HG02588 (cell line): ENCODE data around the gene CACNB4.

Experiments used
- ATAC-seq: cut with Tn5 transposase; IDR thresholded peaks from one replicate; pipeline ENCODE4 v1.9.1; 2021; ENCODE audit warnings: mild to moderate bottlenecking, moderate library complexity; ENCODE audit not compliant: unreplicated experiment

The CACNB4 gene

DNA sequence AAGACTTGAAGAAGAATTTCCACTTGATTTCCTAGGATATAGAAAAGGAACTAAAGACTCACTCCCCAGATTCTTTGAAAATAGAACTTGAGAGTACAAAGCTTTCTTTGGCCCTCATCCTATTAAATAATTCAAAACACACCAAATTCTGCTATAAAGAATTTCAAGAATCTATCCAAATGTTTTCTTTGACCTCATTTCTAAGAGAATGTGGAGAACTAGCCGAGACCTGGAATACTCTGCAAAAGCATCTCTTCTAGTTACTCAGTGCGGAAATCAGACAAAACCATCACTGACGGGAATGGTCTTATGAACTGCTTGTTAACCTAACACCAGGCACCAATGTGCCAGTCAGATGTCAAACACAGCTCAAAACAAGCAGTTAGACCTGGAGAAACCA is 226.4 kb downstream of the CACNB4 start:
- ATAC-seq = no peak

- no peak for ATAC-seq
These were observed 229.6 kb downstream of the CACNB4 start for GRCh38 chr2:151869291-151869690.

DNA sequence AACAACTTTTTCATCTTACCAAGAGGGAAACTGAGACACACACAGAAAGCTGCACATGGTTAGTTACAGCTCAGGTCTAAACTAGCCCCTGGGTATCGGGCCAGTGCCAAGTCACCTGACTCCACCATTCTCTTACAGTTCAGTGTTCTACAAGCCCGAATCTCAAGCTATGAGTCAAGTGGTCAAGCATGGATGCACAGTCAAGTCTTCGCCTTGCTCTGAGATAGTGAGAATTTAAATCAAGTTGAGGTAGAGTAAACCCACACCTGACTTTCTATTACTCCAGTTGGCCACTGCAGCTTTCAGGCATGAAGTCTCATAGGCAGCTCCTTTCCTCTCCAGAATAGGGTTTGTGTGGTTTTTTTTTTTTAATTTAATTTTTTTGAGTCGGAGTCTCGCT is 236.1 kb downstream of the CACNB4 start:
- ATAC-seq = peak; percentile 98

- ATAC-seq = no peak
These were observed 237.7 kb downstream of the CACNB4 start for GRCh38 chr2:151861174-151861573.

DNA sequence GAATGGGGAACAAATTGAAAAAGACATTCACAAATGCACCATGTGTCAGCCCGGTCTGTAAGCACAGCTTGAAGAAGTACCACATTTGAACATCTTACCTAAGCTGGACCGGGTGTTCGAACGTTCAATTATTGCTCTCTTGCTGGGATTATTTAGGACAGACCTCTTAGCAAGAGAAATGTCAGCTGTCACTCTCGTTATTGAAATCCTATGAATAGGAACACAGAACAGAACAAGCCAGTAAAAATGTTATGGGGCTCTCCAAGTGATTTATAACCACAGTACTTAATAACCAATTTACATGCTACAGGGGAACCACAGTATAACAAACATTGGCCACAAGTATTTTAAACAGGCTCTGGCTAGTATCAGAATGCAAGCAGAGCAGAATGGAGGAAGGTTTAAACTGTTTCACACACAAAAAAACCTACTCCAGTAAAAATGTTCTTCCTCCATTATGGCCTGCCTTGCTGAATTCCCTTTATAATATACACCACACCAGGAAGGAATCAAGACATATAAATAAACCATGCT is 238.2 kb downstream of the CACNB4 start:
- no peak for ATAC-seq

- ATAC-seq = no peak
These were observed 238.6 kb downstream of the CACNB4 start for GRCh38 chr2:151860210-151860609.

DNA sequence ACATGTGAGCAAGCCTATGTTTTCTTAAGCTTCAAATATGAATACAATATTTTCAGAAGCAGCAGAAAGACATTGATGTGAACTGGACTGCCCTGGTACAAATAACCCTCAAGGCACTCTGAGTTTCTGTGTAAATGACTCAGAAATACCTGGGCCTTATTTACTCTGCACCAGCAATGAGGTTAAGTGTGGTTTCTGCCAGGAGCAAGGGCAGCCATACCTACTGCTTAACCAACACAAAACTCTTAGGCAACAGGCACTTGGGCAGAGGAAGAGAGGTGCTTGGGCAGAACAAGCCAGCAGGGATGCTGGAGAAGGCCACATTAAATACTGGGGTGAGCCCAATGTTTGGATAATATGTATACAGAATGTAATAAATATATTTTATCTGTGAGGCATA is 241.2 kb downstream of the CACNB4 start:
- ATAC-seq = no peak

GRCh38 chr2:151855111-151855510 is 243.7 kb downstream of the CACNB4 start:
- no peak for ATAC-seq

GRCh38 chr2:151853070-151853758 is 245.6 kb downstream of the CACNB4 start:
- ATAC-seq = no peak

- ATAC-seq = no peak
These were observed 246.4 kb downstream of the CACNB4 start for GRCh38 chr2:151852260-151853069.

- ATAC-seq = no peak
These were observed 247.1 kb downstream of the CACNB4 start for GRCh38 chr2:151851761-151852160.

DNA sequence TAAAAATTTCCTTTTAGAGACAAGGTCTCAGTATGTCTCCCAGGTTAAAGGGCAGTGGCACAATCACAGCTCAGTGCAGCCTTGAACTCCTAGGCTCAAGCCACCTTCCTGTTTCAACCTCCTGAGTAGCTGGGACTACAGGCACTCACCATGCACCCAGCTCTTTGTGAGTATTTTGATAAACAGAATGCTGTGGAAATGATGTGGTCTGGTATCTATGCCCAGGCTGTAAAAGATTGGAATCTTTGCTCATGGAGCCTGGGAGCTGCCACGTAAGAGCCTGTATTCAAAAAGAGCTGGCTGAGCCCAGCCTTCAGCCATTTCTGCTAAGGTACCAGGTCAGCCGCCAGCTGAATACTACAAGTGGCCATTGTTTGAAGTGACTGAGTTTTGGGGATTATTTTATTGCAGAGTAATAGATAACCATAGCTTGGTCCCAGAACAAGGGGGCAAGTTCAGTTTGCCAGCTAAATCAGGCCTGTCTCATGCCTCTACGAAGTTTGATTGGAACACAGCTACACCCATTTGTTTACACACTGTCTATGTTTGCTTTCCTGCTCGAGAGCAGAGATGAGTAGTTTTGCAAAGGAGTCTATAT is 249.3 kb downstream of the CACNB4 start:
- ATAC-seq = no peak

GRCh38 chr2:151845884-151846283 is 253.0 kb downstream of the CACNB4 start:
- ATAC-seq = peak; percentile 68

DNA sequence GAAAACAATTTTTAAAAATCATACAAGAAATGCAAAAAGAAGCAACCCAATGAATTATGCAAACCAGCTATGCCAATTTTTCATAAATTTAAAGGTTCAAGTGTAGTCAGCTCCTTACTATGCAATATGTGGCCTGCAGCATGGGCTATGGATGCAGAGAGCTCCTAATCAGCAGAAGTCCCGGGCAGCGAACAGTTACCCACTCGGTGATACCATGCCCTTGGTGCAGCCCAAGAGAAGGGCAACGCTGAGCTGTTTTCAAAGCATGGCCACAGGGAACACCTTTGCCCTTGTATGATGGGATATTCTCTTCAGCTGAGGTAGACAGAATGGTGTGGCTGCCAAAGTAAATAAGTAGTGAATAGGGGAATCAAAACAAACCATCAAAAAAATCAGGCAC is 253.4 kb downstream of the CACNB4 start:
- no peak for ATAC-seq

DNA sequence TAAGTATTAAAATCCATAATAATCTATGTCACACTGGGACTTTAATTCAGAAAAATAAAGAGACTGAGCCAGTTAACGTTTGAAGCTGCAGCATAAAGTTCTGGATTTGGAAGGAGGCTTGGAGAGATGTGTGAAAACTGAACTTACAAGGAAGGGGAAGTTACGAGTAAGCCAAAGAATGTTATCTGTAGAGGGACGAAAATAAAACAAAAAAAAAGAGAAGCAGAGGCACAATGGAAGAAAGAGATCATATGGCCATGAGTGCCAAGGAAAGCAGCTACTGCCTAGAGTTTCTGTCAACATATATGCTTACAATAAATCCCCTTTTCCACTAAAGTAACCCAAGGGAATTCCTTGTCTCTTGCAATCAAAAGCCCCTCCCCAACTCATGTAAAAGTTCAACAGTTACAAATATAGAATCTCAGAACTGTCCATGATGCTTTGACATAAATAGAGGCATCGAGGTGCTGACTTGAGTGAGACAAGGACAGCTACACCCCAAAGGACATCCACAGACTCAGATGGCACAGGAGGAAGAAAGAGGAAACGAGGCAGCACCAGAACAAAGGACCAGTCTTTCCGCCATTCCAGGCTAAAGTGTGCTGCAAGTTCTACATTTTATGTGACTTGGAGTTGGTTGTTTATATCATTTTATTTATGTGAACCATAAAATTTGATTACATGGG is 254.5 kb downstream of the CACNB4 start:
- ATAC-seq = no peak

- ATAC-seq = no peak
These were observed 255.2 kb downstream of the CACNB4 start for GRCh38 chr2:151843691-151844061.

DNA sequence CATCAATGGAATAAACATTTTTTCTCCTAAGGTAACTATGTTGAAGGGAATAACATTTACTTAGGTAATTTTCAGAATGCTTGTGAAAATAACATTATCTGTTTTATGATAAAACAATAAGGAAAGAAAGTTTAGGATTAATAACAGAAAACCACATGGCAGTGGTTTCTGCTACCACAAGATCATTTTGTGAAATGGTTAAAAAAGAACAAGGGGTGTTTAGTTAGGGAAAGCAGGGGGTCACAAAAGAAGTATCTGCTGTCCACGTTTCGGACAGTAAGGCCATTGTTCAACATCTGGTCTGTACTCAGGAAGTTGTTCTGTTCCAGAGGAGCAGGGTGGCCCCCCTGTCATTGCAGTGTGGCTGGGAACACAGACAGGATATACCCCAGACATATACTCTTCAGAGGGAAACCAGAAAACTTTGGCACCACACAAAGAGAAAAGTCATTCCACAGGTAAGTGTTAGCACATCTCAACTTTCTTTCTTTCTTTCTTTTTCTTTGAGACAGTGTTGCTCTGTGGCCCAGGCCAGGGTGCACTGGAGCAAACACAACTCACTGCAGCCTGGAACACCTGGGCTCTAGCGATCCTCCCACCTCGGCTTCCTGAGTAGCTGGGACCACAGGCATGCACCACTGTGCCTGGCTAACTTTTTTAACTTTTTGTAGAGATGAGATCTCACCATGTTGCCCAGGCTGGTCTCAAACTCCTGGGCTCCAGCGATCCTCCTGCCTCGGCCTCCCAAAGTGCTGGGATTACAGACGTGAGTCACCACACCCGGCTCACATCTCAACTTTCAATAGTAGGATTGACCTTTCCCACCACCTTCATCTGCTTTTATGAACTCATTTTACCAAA is 255.8 kb downstream of the CACNB4 start:
- no peak for ATAC-seq

- ATAC-seq = no peak
These were observed 257.8 kb downstream of the CACNB4 start for GRCh38 chr2:151841047-151841424.

DNA sequence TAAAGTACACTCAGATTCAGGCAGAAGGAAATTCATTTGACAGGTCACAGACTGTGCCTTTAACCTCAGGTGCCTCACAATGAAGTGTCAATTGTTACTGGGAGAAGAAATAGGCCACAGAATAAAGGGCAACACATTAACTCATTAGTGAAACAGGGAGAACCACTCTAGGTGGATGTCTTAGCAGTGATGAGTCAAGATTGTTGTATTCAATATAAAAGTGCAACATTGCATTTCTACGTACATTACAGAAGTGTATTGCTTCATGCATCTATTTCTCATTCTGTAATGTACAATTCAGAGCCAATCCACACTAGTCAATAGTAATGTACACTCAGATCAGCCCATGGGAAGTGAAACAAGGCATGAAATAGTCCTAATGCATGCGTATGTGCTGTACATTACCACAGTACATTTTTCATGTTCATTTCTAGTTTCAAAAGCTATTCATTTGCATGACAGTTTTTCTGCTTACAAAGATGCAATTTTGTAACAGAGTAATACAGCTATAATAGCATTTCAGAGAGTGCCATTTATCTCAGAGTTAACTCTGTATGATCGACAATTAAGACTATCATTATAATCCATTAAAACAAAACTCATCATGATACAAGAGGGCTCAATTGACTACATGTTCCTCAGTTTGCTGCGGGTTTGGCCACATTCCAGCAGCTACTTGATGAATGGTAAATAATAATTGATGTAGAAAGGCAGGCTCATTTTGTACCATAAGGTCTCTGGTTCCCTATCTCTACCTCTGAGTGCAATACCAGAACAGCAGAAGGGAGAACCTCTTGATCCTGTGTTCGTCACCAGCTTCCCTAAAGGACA is 258.4 kb downstream of the CACNB4 start:
- ATAC-seq = peak; percentile 99
